ENCODE data around the gene EPHA4. TPM values are rescaled to one million over a fixed set of nuclear protein-coding genes. Genes with fewer than 3 reads are reported as not detected.

Gene EPHA4
- total and polyA plus RNA-seq, 4 donors = 0.43 to 2.3 (median 1.1) TPM

DNA sequence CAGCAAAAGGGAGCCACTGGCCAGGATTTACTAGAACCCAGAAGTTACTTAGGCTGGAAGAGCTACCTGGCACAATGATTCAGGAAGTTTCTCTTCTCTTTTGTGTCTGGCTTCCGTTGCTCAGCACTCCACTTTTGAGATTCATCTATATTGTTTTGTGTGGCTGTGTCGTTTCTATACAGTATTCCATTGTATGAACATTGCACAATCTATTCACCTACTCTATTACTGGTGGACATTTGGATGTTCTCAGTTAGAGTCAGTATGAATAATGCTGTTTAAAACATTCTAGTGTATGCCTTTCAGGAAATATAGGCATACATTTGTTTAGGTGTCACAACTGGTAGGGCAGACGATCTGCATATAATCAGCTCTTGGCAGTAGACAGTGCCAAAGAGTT, 36.3 kb upstream of the EPHA4 start (continued):
- TF ChIP-seq, protein P1, sequence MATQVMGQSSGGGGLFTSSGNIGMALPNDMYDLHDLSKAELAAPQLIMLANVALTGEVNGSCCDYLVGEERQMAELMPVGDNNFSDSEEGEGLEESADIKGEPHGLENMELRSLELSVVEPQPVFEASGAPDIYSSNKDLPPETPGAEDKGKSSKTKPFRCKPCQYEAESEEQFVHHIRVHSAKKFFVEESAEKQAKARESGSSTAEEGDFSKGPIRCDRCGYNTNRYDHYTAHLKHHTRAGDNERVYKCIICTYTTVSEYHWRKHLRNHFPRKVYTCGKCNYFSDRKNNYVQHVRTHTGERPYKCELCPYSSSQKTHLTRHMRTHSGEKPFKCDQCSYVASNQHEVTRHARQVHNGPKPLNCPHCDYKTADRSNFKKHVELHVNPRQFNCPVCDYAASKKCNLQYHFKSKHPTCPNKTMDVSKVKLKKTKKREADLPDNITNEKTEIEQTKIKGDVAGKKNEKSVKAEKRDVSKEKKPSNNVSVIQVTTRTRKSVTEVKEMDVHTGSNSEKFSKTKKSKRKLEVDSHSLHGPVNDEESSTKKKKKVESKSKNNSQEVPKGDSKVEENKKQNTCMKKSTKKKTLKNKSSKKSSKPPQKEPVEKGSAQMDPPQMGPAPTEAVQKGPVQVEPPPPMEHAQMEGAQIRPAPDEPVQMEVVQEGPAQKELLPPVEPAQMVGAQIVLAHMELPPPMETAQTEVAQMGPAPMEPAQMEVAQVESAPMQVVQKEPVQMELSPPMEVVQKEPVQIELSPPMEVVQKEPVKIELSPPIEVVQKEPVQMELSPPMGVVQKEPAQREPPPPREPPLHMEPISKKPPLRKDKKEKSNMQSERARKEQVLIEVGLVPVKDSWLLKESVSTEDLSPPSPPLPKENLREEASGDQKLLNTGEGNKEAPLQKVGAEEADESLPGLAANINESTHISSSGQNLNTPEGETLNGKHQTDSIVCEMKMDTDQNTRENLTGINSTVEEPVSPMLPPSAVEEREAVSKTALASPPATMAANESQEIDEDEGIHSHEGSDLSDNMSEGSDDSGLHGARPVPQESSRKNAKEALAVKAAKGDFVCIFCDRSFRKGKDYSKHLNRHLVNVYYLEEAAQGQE (IDR thresholded peaks at IDR 0.05) = no peak
- TF ChIP-seq, protein P2, sequence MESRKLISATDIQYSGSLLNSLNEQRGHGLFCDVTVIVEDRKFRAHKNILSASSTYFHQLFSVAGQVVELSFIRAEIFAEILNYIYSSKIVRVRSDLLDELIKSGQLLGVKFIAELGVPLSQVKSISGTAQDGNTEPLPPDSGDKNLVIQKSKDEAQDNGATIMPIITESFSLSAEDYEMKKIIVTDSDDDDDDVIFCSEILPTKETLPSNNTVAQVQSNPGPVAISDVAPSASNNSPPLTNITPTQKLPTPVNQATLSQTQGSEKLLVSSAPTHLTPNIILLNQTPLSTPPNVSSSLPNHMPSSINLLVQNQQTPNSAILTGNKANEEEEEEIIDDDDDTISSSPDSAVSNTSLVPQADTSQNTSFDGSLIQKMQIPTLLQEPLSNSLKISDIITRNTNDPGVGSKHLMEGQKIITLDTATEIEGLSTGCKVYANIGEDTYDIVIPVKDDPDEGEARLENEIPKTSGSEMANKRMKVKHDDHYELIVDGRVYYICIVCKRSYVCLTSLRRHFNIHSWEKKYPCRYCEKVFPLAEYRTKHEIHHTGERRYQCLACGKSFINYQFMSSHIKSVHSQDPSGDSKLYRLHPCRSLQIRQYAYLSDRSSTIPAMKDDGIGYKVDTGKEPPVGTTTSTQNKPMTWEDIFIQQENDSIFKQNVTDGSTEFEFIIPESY (IDR thresholded peaks at IDR 0.05) = no peak
- TF ChIP-seq FOXA2 (IDR thresholded peaks at IDR 0.05) = no peak
- TF ChIP-seq SP1 (IDR thresholded peaks at IDR 0.05) = no peak

DNA sequence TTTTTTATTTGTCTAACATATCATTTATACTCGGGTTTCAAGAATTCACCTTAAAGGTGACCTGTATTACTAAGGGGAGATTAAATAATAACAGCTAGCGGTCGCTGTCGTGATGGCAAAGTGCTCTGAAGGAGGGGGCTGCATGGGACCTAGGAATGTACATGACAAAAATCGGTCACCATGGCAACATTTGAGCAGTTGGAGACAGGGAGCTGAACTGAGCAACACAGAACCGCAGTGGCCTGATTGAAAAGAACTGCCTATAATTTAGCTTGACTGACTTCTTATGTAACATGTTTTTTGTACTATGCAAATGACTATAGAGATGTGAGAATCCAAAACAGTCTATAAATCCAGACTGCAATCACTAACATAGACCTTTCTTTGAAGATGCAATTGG, 34.3 kb upstream of the EPHA4 start:
- no peak overlapping the region for H3K27ac ChIP-seq (ENCODE audit: low read depth in 1 of 2, low read length in 2 of 2)
- H3K36me3 ChIP-seq (ENCODE audit: control insufficient read depth in 4 of 4, insufficient read depth in 3 of 4, low read depth in 1 of 4, low read length in 3 of 4) = no peaks in the 10 kb centered on the region
- H3K9ac ChIP-seq (ENCODE audit: low read depth in 1 of 2, low read length in 2 of 2) = no peak overlapping the region
- no peaks in the 10 kb centered on the region for H3K4me1 ChIP-seq (ENCODE audit: control insufficient read depth in 4 of 4, insufficient read depth in 4 of 4, low read length in 3 of 4)
- no peak overlapping the region for H3K4me3 ChIP-seq (ENCODE audit: low read depth in 1 of 3, low read length in 3 of 3)
- H3K27me3 ChIP-seq (ENCODE audit: control insufficient read depth in 4 of 4, insufficient read depth in 4 of 4, low read length in 3 of 4) = peaks cover 0 to 4% (median 0%) of the 10 kb centered on the region in 4 donors
- DNase-seq (ENCODE audit: low spot score) = no peak
- TF ChIP-seq RXRA (IDR thresholded peaks at IDR 0.05) (no peak), HNF4A (conservative IDR thresholded peaks at IDR 0.05) (no peak), TAF1 (conservative IDR thresholded peaks at IDR 0.05) (no peak)
- TF ChIP-seq, protein P3, sequence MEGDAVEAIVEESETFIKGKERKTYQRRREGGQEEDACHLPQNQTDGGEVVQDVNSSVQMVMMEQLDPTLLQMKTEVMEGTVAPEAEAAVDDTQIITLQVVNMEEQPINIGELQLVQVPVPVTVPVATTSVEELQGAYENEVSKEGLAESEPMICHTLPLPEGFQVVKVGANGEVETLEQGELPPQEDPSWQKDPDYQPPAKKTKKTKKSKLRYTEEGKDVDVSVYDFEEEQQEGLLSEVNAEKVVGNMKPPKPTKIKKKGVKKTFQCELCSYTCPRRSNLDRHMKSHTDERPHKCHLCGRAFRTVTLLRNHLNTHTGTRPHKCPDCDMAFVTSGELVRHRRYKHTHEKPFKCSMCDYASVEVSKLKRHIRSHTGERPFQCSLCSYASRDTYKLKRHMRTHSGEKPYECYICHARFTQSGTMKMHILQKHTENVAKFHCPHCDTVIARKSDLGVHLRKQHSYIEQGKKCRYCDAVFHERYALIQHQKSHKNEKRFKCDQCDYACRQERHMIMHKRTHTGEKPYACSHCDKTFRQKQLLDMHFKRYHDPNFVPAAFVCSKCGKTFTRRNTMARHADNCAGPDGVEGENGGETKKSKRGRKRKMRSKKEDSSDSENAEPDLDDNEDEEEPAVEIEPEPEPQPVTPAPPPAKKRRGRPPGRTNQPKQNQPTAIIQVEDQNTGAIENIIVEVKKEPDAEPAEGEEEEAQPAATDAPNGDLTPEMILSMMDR (IDR thresholded peaks at IDR 0.05; ENCODE audit: low read depth, low read length, missing input control) = no peak
- H3K9me3 ChIP-seq (ENCODE audit: control insufficient read depth in 4 of 4, low read length in 3 of 4) = no peaks in the 10 kb centered on the region
- WGBS = 68% methylated on average over 6 of the region's 6 CpGs

DNA sequence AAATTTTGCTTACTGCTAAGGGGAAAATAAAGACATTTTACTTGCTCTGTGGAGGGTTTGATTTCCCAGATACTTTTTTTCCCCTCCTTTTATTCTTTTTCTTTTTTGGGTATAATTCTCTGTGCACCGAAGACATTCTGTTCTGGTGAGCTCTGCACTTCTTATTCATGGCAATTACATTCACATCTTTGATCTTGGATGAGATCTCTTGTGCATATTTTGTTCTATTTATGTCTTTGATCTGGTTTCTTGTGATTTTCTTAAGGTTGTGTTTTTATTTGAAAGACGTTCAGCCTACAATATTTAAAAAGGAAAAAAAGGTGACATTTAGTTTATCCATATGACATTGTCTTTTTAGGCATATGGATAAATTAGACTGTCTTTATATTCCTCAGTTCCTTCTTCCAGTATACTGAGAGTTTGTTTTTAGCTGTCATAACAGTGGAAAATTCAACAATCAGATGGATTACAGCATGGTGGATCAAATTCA, 33.7 kb upstream of the EPHA4 start:
- DNase-seq (ENCODE audit: low spot score) = no peak
- Histone ChIP-seq H3K27ac (ENCODE audit: low read depth in 1 of 2, low read length in 2 of 2) (no peak overlapping the region), H3K27me3 (ENCODE audit: control insufficient read depth in 4 of 4, insufficient read depth in 4 of 4, low read length in 3 of 4) (peaks cover 0 to 2% (median 0%) of the 10 kb centered on the region in 4 donors), H3K4me3 (ENCODE audit: low read depth in 1 of 3, low read length in 3 of 3) (no peak overlapping the region), H3K36me3 (ENCODE audit: control insufficient read depth in 4 of 4, insufficient read depth in 3 of 4, low read depth in 1 of 4, low read length in 3 of 4) (no peaks in the 10 kb centered on the region), H3K4me1 (ENCODE audit: control insufficient read depth in 4 of 4, insufficient read depth in 4 of 4, low read length in 3 of 4) (no peaks in the 10 kb centered on the region), H3K9ac (ENCODE audit: low read depth in 1 of 2, low read length in 2 of 2) (no peak overlapping the region), H3K9me3 (ENCODE audit: control insufficient read depth in 4 of 4, low read length in 3 of 4) (no peaks in the 10 kb centered on the region)
- WGBS = 63% methylated on average over 2 of the region's 2 CpGs
- TF ChIP-seq YY1 (IDR thresholded peaks at IDR 0.05) = no peak

Measured in liver (tissue), 9 donors.